ENCODE data around the gene FKBP15. TPM values are rescaled to one million over a fixed set of nuclear protein-coding genes. Genes with fewer than 3 reads are reported as not detected.

The FKBP15 gene, protein sequence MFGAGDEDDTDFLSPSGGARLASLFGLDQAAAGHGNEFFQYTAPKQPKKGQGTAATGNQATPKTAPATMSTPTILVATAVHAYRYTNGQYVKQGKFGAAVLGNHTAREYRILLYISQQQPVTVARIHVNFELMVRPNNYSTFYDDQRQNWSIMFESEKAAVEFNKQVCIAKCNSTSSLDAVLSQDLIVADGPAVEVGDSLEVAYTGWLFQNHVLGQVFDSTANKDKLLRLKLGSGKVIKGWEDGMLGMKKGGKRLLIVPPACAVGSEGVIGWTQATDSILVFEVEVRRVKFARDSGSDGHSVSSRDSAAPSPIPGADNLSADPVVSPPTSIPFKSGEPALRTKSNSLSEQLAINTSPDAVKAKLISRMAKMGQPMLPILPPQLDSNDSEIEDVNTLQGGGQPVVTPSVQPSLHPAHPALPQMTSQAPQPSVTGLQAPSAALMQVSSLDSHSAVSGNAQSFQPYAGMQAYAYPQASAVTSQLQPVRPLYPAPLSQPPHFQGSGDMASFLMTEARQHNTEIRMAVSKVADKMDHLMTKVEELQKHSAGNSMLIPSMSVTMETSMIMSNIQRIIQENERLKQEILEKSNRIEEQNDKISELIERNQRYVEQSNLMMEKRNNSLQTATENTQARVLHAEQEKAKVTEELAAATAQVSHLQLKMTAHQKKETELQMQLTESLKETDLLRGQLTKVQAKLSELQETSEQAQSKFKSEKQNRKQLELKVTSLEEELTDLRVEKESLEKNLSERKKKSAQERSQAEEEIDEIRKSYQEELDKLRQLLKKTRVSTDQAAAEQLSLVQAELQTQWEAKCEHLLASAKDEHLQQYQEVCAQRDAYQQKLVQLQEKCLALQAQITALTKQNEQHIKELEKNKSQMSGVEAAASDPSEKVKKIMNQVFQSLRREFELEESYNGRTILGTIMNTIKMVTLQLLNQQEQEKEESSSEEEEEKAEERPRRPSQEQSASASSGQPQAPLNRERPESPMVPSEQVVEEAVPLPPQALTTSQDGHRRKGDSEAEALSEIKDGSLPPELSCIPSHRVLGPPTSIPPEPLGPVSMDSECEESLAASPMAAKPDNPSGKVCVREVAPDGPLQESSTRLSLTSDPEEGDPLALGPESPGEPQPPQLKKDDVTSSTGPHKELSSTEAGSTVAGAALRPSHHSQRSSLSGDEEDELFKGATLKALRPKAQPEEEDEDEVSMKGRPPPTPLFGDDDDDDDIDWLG
- polyA plus RNA-seq (22.4 to 31.4 TPM (median 22.7 TPM) in 3 replicates), polyA minus RNA-seq (52.3 to 64.6 TPM (median 63.5 TPM) in 3 replicates)
- 67.2 TPM for polyA plus RNA-seq (2011; ENCODE audit: low read depth)
- polyA plus RNA-seq (2011; cell fraction: cytosol; rRNA removed): 14.2 and 17.0 TPM in 2 replicates
- polyA plus RNA-seq (2011; cell fraction: nucleus; rRNA removed): 41.2 and 42.6 TPM in 2 replicates
- 17.8 and 21.2 TPM in 2 replicates for polyA plus RNA-seq (2012; ENCODE audit: low replicate concordance)
- polyA minus RNA-seq (2011; cell fraction: cytosol; rRNA and poly(A)+ RNA removed): 15.2 TPM
- 32.4 and 48.2 TPM in 2 replicates for polyA minus RNA-seq (2011; cell fraction: nucleus; rRNA and poly(A)+ RNA removed)

DNA sequence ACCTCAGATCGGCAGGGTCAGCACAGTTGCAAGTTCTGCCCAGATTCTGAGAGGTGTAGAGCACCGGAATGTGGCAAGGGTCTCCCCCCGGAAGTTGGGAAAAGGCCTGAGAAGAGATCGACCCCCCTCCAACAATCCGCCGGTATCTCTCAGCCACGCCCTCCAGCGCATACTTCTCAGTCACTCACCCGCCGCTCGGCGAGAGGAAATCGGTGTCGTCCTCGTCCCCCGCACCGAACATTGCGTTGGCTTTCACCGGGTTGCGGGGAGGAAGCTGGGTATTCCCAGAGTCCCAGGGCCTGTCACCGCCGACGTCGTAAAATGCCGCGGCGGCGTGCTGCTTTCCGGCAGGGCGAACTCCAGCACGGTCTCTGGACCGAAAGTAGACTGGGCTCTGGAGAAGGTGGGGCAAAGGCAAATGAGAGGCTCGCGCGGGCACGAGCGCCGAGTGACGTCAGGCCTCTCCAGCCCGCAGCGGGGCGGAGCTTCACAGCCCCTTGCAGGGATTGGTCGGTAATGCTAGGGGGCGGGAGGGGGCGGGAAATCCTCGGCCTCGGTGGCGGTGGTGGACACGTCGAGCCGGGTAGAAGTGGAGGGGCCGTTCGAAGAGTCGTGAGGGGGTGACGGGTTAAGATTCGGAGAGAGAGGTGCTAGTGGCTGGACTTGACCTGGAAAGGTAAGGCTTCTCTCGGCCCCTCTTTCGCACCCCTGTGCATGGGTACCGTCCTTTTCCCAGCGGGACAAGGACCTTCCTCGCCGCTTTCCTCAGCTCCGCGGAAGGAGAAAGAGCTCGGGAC lies at the start of gene FKBP15, which contains the start of gene SLC31A1:
Gene FKBP15, minus strand, starts transcription at position 275 of the 797 bp plus-strand sequence. Its CDS starts 34 bp downstream, at position 241.
Gene SLC31A1, plus strand, starts transcription at position 542 of the 797 bp plus-strand sequence. CDS start 34,605 bp downstream, outside the sequence.
- Histone ChIP-seq H3K4me2 (ENCODE audit: control insufficient read depth, extremely low read depth, insufficient read depth, low read depth, low read length) (peak within 1 kb of the TSS; percentile 95), H3K9ac (ENCODE audit: control insufficient read depth, extremely low read depth, insufficient read depth, low read length) (peak within 1 kb of the TSS; percentile 94), H3K27me3 (ENCODE audit: control insufficient read depth, extremely low read depth, insufficient read depth, low read length) (no peaks in the 10 kb centered on the region), H3K27ac (ENCODE audit: control insufficient read depth, insufficient read depth, low read length) (peak within 1 kb of the TSS; percentile 94), H3K9me3 (ENCODE audit: control insufficient read depth, low read depth, low read length) (no peaks in the 10 kb centered on the region), H4K20me1 (ENCODE audit: control insufficient read depth, extremely low read depth, insufficient read depth, low read length) (no peaks in the 10 kb centered on the region), H3K4me3 (ENCODE audit: control insufficient read depth in 2 of 3, extremely low read depth in 1 of 3, insufficient read depth in 2 of 3, low read depth in 1 of 3, low read length in 3 of 3) (peak within 1 kb of the TSS; percentile 78 to 86 (median 85)), H2AFZ (ENCODE audit: control insufficient read depth, low read length) (peak within 1 kb of the TSS; percentile 99), H3K9me1 (ENCODE audit: control insufficient read depth, extremely low read depth, insufficient read depth, low read length) (no peaks in the 10 kb centered on the region), H3K36me3 (ENCODE audit: control insufficient read depth in 2 of 2, extremely low read depth in 1 of 2, insufficient read depth in 2 of 2, low read length in 2 of 2) (peaks cover 0 to 8% of the 10 kb centered on the region in 2 experiments), H3K4me1 (ENCODE audit: control insufficient read depth, extremely low read depth, insufficient read depth, low read length) (peaks cover 30% of the 10 kb centered on the region), H3K79me2 (ENCODE audit: control insufficient read depth, insufficient read depth, low read length) (peaks cover 70% of the 10 kb centered on the region)
- DNase-seq (ENCODE audit: low read depth, low spot score) (peak; percentile 87), FAIRE-seq (peak; percentile 55)
- no peak for TF ChIP-seq EZH2 (IDR thresholded peaks at IDR 0.05; ENCODE audit: low read length)
- TF ChIP-seq, protein P1, sequence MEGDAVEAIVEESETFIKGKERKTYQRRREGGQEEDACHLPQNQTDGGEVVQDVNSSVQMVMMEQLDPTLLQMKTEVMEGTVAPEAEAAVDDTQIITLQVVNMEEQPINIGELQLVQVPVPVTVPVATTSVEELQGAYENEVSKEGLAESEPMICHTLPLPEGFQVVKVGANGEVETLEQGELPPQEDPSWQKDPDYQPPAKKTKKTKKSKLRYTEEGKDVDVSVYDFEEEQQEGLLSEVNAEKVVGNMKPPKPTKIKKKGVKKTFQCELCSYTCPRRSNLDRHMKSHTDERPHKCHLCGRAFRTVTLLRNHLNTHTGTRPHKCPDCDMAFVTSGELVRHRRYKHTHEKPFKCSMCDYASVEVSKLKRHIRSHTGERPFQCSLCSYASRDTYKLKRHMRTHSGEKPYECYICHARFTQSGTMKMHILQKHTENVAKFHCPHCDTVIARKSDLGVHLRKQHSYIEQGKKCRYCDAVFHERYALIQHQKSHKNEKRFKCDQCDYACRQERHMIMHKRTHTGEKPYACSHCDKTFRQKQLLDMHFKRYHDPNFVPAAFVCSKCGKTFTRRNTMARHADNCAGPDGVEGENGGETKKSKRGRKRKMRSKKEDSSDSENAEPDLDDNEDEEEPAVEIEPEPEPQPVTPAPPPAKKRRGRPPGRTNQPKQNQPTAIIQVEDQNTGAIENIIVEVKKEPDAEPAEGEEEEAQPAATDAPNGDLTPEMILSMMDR (optimal IDR thresholded peaks at IDR 0.05 in 1 of 3, IDR thresholded peaks at IDR 0.05 in 1 of 3, conservative IDR thresholded peaks at IDR 0.05 in 1 of 3; ENCODE audit: extremely low read depth in 1 of 3, insufficient read depth in 2 of 3, low read length in 3 of 3): no peak
- dilution Hi-C loops (cut with MboI; ENCODE audit: extremely low pct_ligation_motif_present, low sequenced_read_pairs): no loop called here
